Heart left ventricle (tissue), 13 donors: ENCODE results near the gene C1QTNF12.

ENCODE experiments used
- POLR2A ChIP-seq, 2 donors: fragments of 450-650 bp; IDR thresholded peaks; one replicate each; pipeline ENCODE4 v1.6.1; 2017; ENCODE audit warnings: antibody characterized with exemption in 2 of 2, mild to moderate bottlenecking in 2 of 2, moderate library complexity in 2 of 2
- TF ChIP-seq, protein P1 (sequence below), 12 donors: fragments of 200-600 bp; sonication (generic) in 4 of 12; IDR thresholded peaks; one replicate each; pipeline versions ENCODE4 v1.5.0 to v1.8.0; 2018 to 2022; ENCODE audit warnings: antibody characterized with exemption in 12 of 12, mild to moderate bottlenecking in 5 of 12
- donor health status: ischemic (EF 13 %, LVEDD 7.1; RV severe dilation, severe dysfunction).
- donor health status: DM: no; HTN: yes; CAD: no.
- donor health status: DM: no; HTN: no; CAD: no.
- donor health status: ischemic (EF 25% LVEDD 6.9; RV normal size, moderate dysfunction).
- donor health status: ischemic (EF 25% LVEDD 5.7; RV mildly dilated, moderate dysfunction).
- donor health status: ischemic (EF 35%, LVEDD 5.7; RV mildly dilated, moderate dysfunction).
- donor health status: nonischemic (EF 11% LVEDD 7.7; RV severe dilation, severe dysfunction).
- donor health status: DM: yes; HTN: yes; CAD: no.
- donor health status: PGD.
- donor health status: ischemic (EF 29% LVEDD 5.4; RV normal size, mild dysfunction).
- donor health status: nonischemic (EF 23%, LVEDD 6.1; RV moderate dilation, normal function).

DNA sequence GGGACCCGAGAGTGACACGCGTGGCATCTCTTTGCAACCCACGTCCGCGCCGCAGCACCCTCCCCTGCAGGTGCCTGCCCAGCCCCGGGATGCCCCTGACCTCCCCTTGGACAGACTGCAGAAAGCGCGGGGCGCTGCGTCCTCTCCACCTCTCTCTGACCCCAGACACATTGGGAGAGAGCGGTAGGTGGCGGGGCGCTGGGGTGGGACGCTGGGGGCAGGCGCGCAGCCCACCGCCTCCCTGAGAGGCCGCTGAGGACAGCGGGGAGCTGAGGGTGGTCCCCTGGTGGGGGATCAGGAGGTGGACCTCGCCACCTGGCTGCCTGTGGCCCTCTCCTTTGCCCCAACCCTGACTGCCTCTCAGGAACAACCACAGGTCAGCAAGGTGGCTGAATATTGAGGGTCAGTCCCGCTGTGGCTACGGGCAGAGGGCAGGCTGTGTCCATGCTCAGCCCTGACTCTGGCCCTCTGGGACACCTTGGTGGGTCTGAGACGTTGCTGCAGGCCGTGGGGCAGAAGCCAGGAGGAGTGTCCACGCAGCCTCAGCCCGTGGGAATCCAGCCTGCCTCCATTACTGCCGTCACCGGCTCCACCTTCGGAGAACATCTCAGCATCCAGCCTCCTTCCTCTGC lies 27.9 kb upstream of the C1QTNF12 start:
- TF ChIP-seq, protein P1, sequence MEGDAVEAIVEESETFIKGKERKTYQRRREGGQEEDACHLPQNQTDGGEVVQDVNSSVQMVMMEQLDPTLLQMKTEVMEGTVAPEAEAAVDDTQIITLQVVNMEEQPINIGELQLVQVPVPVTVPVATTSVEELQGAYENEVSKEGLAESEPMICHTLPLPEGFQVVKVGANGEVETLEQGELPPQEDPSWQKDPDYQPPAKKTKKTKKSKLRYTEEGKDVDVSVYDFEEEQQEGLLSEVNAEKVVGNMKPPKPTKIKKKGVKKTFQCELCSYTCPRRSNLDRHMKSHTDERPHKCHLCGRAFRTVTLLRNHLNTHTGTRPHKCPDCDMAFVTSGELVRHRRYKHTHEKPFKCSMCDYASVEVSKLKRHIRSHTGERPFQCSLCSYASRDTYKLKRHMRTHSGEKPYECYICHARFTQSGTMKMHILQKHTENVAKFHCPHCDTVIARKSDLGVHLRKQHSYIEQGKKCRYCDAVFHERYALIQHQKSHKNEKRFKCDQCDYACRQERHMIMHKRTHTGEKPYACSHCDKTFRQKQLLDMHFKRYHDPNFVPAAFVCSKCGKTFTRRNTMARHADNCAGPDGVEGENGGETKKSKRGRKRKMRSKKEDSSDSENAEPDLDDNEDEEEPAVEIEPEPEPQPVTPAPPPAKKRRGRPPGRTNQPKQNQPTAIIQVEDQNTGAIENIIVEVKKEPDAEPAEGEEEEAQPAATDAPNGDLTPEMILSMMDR (IDR thresholded peaks at IDR 0.05) = no peak
- TF ChIP-seq POLR2A (IDR thresholded peaks at IDR 0.05) = no peak
